Suprapubic skin (tissue), 3 donors: ENCODE data around the gene GPR135.

Experiments
- CTCF ChIP-seq, 2 donors: fragments of 200-600 bp in 1 of 2; fragments of 450-650 bp in 1 of 2; sonication (generic) in 1 of 2; IDR thresholded peaks; one replicate each; pipeline ENCODE4 v1.5.1; 2016 to 2019; ENCODE audit warnings: antibody characterized with exemption in 2 of 2, mild to moderate bottlenecking in 1 of 2, moderate library complexity in 1 of 2
- EP300 ChIP-seq: sonication (generic); formaldehyde crosslinking; IDR thresholded peaks from one replicate; pipeline ENCODE4 v1.6.1; 2017; ENCODE audit warnings: antibody characterized with exemption
- POLR2A ChIP-seq, 2 donors: fragments of 450-650 bp; IDR thresholded peaks; one replicate each; pipeline ENCODE4 v1.6.1; 2017; ENCODE audit warnings: antibody characterized with exemption in 2 of 2, mild to moderate bottlenecking in 2 of 2, moderate library complexity in 2 of 2

GRCh38 chr14:59500732-59501131 is 35.6 kb upstream of the GPR135 start:
- TF ChIP-seq EP300 (no peak), POLR2A (IDR thresholded peaks at IDR 0.05) (no peak), CTCF (IDR thresholded peaks at IDR 0.05) (no peak)
